RKO (cell line): Measurements from ENCODE around the gene SIK1.

Experiments used
- DNase-seq: peaks from one replicate; pipeline ENCODE4 v3.0.0-alpha.2; 2016; ENCODE audit warnings: low spot score

The SIK1 gene

DNA sequence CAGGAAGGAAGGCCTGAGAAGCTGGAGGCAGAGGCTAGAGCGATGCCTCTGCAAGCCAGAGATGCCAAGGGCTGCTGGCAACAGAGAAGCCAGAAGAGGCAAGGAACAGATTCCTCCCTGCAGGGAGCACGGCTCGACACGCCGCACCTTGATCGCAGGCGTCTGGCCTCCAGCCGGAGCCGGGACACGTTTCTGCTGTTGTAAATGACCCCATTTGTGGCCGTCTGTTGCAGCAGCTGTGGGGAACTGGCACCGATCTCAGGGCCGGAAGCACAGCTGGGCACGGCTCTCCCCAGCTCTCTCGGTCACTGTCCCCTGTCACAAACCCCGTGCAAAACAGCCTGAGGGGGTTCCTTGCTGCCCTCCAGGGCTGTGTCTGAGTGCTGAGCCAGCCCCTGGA lies 59.6 kb downstream of the SIK1 start:
- no peak for DNase-seq

DNA sequence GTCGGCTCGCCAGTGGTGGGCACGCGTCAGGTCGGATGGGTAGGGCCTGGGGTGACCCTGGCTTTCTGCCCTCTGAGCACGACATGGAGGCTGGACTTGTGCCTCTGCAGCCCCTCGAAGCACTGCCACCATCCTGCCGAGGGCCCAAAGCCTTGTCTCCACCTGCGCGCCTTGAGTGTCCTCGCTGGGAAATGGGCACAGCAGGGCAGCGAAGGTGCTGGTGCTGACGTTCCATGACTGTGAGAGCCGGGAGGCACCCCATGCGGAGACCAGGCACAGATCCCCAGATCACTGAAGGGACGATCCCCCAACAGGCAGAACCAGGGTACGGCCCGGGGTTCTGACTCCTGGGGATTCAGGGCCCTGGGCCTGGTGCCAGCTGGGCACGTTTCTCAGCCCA lies 60.3 kb downstream of the SIK1 start:
- DNase-seq: no peak

DNA sequence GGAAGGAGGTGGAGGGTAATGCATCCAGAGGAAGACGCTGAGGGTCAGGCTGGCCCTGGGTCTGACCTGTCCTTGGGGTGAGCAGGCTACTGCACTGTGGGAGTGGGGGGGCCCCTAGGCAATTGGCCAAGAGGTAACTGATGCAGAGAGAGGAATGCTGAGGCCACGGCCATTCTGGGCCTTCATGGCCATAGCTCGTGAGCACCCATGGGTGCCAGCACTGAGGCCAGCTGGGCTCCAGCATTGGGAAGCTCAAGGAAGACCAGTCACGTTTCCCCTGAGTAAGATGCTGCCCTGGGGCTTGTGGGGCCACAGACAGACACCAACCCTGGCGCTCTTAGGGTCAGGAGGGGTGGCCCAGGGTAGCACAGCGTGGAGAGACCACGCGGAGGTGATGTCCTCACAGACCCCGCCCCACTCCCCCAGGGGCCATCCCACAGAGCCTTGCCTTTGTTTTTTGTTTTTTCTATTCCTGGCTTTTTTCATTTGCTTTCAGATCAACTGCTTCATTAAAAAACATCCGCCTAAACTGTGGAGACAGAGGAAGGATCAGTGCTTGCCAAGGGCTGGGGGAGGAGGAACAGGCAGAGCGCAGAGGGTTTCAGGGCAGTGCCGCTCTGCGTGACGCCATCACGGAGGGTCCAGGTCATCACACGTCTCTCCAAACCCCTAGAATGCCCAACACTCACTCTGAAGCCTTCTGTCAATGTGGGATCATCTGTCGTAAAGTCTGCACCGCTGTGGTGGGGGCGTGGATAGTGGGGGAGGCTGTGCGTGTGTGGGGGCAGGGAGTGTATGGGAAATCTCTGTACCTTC lies 61.1 kb downstream of the SIK1 start:
- DNase-seq: no peak

DNA sequence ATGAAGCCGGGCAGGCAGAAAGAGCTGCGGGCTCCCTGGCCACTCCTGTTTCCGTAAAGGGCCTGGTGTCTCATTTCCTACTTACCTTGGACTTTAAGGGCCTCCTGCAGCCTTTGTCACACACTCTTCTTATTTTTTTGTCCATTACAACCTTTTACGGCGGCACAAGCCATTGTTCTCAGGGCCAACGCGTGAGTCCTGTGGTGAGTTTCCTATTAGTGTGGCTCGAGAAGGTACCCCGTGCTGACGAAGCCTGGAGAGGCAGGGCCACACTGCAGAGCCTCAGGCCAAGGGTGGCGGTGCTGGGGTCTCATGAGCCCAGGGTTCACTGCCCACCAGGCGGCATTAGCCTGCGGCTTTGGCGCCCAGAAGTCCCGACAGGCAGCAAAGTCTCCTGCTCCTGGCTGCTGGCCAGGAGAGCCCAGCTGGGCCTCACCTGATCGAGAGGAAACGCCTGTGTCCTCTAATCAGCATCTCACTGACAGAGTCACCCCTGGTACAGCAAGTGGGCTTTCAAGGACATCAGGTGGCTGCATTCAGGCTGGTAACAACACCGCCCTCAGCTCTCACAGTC lies 62.0 kb downstream of the SIK1 start:
- DNase-seq: no peak
